Subcutaneous abdominal adipose tissue (tissue), 5 donors: ENCODE results near the gene ZNF808.
"Not testable (repeated sequence)": the region's sequence is repeated elsewhere in the genome, so short reads cannot be mapped to it uniquely, and the experiment has no call there.

ENCODE experiments used
- H3K27ac ChIP-seq: one replicate; pipeline ENCODE4 v1.7.0; 2013; ENCODE audit warnings: low read depth, mild to moderate bottlenecking, inconsistent platforms, low read length, moderate library complexity
- H3K27me3 ChIP-seq, 5 donors: one replicate each; pipeline ENCODE4 v1.7.0; 2013; ENCODE audit warnings: low read length in 5 of 5, inconsistent platforms in 1 of 5; ENCODE audit not compliant: control insufficient read depth in 5 of 5, insufficient read depth in 4 of 5
- H3K36me3 ChIP-seq, 5 donors: one replicate each; pipeline ENCODE4 v1.7.0; 2013; ENCODE audit warnings: low read length in 5 of 5; ENCODE audit not compliant: control insufficient read depth in 5 of 5, insufficient read depth in 5 of 5
- H3K4me1 ChIP-seq, 5 donors: one replicate each; pipeline ENCODE4 v1.7.0; 2013; ENCODE audit warnings: low read length in 5 of 5, mild to moderate bottlenecking in 3 of 5, moderate library complexity in 1 of 5; ENCODE audit not compliant: control insufficient read depth in 5 of 5, insufficient read depth in 5 of 5
- H3K4me3 ChIP-seq, 5 donors: one replicate each; pipeline ENCODE4 v1.7.0; 2013; ENCODE audit warnings: low read length in 5 of 5, low read depth in 1 of 5
- H3K9ac ChIP-seq, 5 donors: one replicate each; pipeline ENCODE4 v1.7.0; 2013; ENCODE audit warnings: low read length in 5 of 5, mild to moderate bottlenecking in 4 of 5, moderate library complexity in 3 of 5
- H3K9me3 ChIP-seq, 5 donors: one replicate each; pipeline ENCODE4 v1.7.0; 2013; ENCODE audit warnings: low read length in 5 of 5; ENCODE audit not compliant: control insufficient read depth in 5 of 5
- donor health status: healthy.
- donor health status: healthy.
- donor health status: healthy.
- donor health status: healthy.
- donor health status: healthy.

ZNF808 gene

DNA sequence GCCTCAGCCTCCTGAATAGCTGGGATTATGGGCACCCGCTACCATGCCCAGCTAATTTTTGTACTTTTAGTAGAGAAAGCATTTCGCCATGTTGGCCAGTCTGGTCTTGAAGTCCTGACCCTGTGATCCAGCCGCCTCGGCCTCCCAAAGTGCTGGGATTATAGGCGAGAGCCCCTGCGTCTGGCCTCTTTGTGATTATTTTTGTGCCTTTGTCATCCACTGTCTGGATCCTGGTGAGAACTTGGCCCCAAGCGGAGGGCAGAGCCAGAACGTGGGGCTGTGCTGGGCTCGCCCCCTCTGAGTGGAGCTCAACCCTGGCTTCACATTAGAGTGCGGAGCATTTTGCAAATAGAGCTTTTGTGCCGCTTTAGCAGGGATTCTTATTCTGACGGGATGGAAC is 26.5 kb upstream of the ZNF808 start:
- not testable (repeated sequence) for H3K4me1 ChIP-seq, H3K27me3 ChIP-seq, H3K9ac ChIP-seq, H3K27ac ChIP-seq, H3K4me3 ChIP-seq
- H3K9me3 ChIP-seq: peaks cover 4 to 53% (median 16%) of the 10 kb centered on the region in 5 donors
- peaks cover 0 to 21% (median 16%) of the 10 kb centered on the region in 5 donors for H3K36me3 ChIP-seq

- Histone ChIP-seq H3K4me3 (no peak overlapping the region), H3K9me3 (peaks cover 6 to 52% (median 28%) of the 10 kb centered on the region in 5 donors), H3K4me1 (no peaks in the 10 kb centered on the region), H3K36me3 (peaks cover 18 to 27% (median 26%) of the 10 kb centered on the region in 5 donors), H3K9ac (no peak overlapping the region), H3K27ac (no peak overlapping the region), H3K27me3 (no peaks in the 10 kb centered on the region)
Observed at GRCh38 chr19:52507266-52507665, 20.2 kb upstream of the ZNF808 start.

DNA sequence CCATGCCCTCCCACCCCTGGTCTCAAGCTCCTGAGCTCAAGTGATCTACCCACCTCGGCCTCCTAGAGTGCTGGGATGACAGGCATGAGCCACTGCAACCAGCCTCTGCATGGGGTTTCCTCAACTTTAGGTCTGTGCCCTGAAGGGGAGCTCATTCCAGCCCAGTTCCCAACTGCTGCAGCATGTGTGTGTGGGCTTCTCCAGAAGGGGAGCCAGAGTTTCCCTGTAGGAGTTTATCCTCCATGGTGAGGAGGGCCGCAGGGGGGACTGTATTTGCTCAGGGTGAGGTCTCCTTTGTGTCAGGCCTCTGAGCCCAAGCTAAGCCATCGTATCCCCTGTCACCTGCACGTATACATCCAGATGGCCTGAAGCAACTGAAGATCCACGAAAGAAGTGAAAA is 11.3 kb upstream of the ZNF808 start:
- Histone ChIP-seq H3K36me3 (peaks cover under 1 to 12% (median 5%) of the 10 kb centered on the region in 5 donors), H3K27me3 (no peaks in the 10 kb centered on the region), H3K9ac (no peak overlapping the region), H3K4me1 (no peaks in the 10 kb centered on the region), H3K9me3 (peaks cover 3 to 43% (median 34%) of the 10 kb centered on the region in 5 donors), H3K4me3 (no peak overlapping the region), H3K27ac (no peak overlapping the region)

- H3K9me3 ChIP-seq: peaks cover 0 to 25% (median 16%) of the 10 kb centered on the region in 5 donors
- no peaks in the 10 kb centered on the region for H3K4me1 ChIP-seq
- H3K4me3 ChIP-seq: no peak overlapping the region
- H3K9ac ChIP-seq: no peak overlapping the region
- no peaks in the 10 kb centered on the region for H3K27me3 ChIP-seq
- H3K27ac ChIP-seq: no peak overlapping the region
- no peaks in the 10 kb centered on the region for H3K36me3 ChIP-seq
Observed at GRCh38 chr19:52518646-52519045, 8.8 kb upstream of the ZNF808 start.

DNA sequence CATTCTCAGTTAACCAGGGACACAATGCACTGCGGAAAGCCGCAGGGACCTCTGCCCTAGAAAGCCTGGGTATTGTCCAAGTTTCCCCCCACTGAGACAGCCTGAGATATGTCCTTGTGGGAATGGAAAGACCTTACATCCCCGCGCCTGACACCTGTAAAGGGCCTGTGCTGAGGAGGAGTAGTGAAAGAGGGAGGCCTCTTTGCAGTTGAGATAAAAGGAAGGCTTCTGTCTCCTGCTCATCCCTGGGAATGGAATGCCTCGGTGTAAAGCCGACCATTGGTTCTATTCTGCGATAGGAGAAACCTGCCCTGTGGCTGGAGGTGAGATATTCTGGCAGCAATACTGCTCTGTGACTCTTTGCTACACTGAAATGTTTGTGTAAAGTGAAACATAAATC is 8.3 kb upstream of the ZNF808 start:
- not testable (repeated sequence) for H3K36me3 ChIP-seq, H3K4me3 ChIP-seq, H3K4me1 ChIP-seq, H3K9ac ChIP-seq, H3K27ac ChIP-seq, H3K27me3 ChIP-seq
- peaks cover 0 to 22% (median 16%) of the 10 kb centered on the region in 5 donors for H3K9me3 ChIP-seq

DNA sequence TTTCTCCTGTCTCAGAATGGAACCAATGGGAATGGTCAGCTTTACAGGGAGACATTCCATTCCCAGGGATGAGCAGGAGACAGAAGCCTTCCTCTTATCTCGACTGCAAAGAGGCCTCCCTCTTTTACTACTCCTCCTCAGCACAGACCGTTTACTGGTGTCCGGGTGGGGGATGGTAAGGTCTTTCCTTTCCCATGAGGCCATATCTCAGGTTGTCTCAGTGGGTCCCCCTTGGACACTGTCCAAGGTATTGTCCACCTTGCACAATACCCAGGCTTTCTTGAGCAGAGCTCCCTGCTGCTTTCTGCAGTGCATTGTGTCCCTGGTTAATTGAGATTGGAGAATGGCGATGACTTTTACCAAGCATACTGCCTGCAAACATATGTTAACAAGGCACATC is 7.5 kb upstream of the ZNF808 start:
- Histone ChIP-seq H3K9ac (no peak overlapping the region), H3K4me3 (no peak overlapping the region), H3K4me1 (no peaks in the 10 kb centered on the region), H3K9me3 (peaks cover 0 to 21% (median 10%) of the 10 kb centered on the region in 5 donors), H3K27me3 (no peaks in the 10 kb centered on the region), H3K27ac (no peak overlapping the region), H3K36me3 (no peaks in the 10 kb centered on the region)

- H3K4me3 ChIP-seq: no peak overlapping the region
- no peak overlapping the region for H3K27ac ChIP-seq
- no peaks in the 10 kb centered on the region for H3K27me3 ChIP-seq
- H3K36me3 ChIP-seq: no peaks in the 10 kb centered on the region
- H3K9me3 ChIP-seq: peaks cover 0 to 8% (median 5%) of the 10 kb centered on the region in 5 donors
- peaks cover 0 to 7% (median 3%) of the 10 kb centered on the region in 5 donors for H3K4me1 ChIP-seq
- no peak overlapping the region for H3K9ac ChIP-seq
Observed at GRCh38 chr19:52522551-52522950, 4.9 kb upstream of the ZNF808 start.

- no peak overlapping the region for H3K4me3 ChIP-seq
- no peak overlapping the region for H3K27ac ChIP-seq
- H3K9ac ChIP-seq: no peak overlapping the region
- H3K27me3 ChIP-seq: no peaks in the 10 kb centered on the region
- no peaks in the 10 kb centered on the region for H3K36me3 ChIP-seq
- H3K9me3 ChIP-seq: peaks cover 0 to 5% (median 0%) of the 10 kb centered on the region in 5 donors
- peaks cover 1 to 20% (median 16%) of the 10 kb centered on the region in 5 donors for H3K4me1 ChIP-seq
Observed at GRCh38 chr19:52524086-52524485, 3.4 kb upstream of the ZNF808 start.

DNA sequence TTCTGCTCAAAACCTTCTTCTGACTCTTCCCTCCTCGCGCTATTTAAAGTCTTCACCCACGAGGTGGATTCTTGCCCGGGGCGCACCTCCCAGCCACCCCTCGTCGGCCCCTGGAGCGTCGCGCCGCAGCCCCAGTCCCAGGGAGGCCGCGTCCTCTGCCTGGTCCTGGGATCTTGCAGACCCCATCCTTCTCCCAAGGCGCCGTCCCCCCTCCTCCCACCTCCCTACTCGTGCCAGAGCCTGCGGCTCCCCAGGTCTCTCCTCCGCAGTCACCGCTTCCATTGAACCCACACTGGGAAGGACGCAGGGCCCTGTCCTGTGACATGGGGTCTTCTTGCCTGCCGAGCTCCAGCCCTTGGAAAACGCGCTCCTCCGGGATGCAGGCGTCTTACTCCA is 486 bp downstream of the ZNF808 start:
- H3K9ac ChIP-seq: peak overlapping the region; percentile 86 to 96 (median 92)
- H3K9me3 ChIP-seq: no peaks in the 10 kb centered on the region
- H3K36me3 ChIP-seq: no peaks in the 10 kb centered on the region
- peak overlapping the region; percentile 87 to 96 (median 92) for H3K4me3 ChIP-seq
- H3K4me1 ChIP-seq: peaks cover 1 to 22% (median 16%) of the 10 kb centered on the region in 5 donors
- peak overlapping the region; percentile 89 for H3K27ac ChIP-seq
- H3K27me3 ChIP-seq: no peaks in the 10 kb centered on the region

DNA sequence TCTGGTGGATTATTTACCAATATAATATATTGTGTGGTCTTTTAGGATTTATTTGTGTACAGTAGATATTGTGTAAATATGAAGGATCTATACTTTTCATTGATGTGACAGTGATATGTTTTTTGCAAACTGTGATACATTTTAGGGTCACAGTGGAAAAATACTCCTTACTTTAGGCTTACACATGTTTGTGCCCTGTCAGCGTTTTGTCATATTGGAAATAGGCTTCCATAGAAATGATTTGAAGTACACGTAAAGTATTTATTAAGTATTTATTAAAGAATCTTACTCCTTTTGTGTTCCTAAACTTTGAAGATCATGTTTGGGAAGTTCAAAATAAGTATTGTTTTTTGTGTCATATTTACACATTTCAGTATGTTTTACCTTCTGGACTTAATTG is 5.0 kb downstream of the ZNF808 start:
- H3K36me3 ChIP-seq: no peaks in the 10 kb centered on the region
- peaks cover 1 to 44% (median 41%) of the 10 kb centered on the region in 5 donors for H3K4me1 ChIP-seq

GRCh38 chr19:52533901-52534300 is 6.4 kb downstream of the ZNF808 start:
- no peak overlapping the region for H3K9ac ChIP-seq
- no peaks in the 10 kb centered on the region for H3K27me3 ChIP-seq
- peaks cover 0 to 32% (median 29%) of the 10 kb centered on the region in 5 donors for H3K4me1 ChIP-seq
- H3K27ac ChIP-seq: peak overlapping the region; percentile 75
- no peak overlapping the region for H3K4me3 ChIP-seq
- H3K9me3 ChIP-seq: no peaks in the 10 kb centered on the region
- H3K36me3 ChIP-seq: no peaks in the 10 kb centered on the region

More for the DNA sequence above, 5.0 kb downstream of the ZNF808 start:
- Histone ChIP-seq H3K27ac (no peak overlapping the region), H3K4me3 (no peak overlapping the region), H3K9ac (no peak overlapping the region), H3K9me3 (no peaks in the 10 kb centered on the region), H3K27me3 (no peaks in the 10 kb centered on the region)
